Cardiac fibroblast (primary cell): ENCODE data around the gene SSRP1.

Experiments used
- DNase-seq, 2 donors: peaks; one replicate each; pipeline versions ENCODE4 v3.0.0 to v3.0.0-alpha.2; 2010; ENCODE audit warnings: low read depth in 2 of 2
- H3K4me3 ChIP-seq, 2 donors: replicated peaks in 1 of 2; 1 replicate in 1 of 2; 2 replicates in 1 of 2; pipeline ENCODE4 v1.5.1; 2011; ENCODE audit warnings: low read depth in 2 of 2, low read length in 2 of 2, mild to moderate bottlenecking in 2 of 2, moderate library complexity in 1 of 2
- CTCF ChIP-seq: IDR thresholded peaks from one replicate; pipeline ENCODE4 v1.5.1; 2011; ENCODE audit warnings: low read depth, mild to moderate bottlenecking, low read length, inconsistent platforms

SSRP1 gene

GRCh38 chr11:57358991-57359390 lies 23.3 kb upstream of the SSRP1 start:
- no peak overlapping the region for H3K4me3 ChIP-seq
- TF ChIP-seq CTCF: no peak
- no peak for DNase-seq

- TF ChIP-seq CTCF: no peak
- peak; percentile 5 to 14 for DNase-seq
- no peak overlapping the region for H3K4me3 ChIP-seq
Measured at GRCh38 chr11:57358543-57358961, 22.9 kb upstream of the SSRP1 start.

- peak; percentile 10 to 23 for DNase-seq
- no peak overlapping the region for H3K4me3 ChIP-seq
- TF ChIP-seq CTCF: no peak
Measured at GRCh38 chr11:57357856-57358255, 22.2 kb upstream of the SSRP1 start.

- no peak for TF ChIP-seq CTCF
- DNase-seq: no peak
- H3K4me3 ChIP-seq: no peak overlapping the region
Measured at GRCh38 chr11:57357310-57357709, 21.6 kb upstream of the SSRP1 start.

- DNase-seq: no peak
- no peak for TF ChIP-seq CTCF
- no peak overlapping the region for H3K4me3 ChIP-seq
Measured at GRCh38 chr11:57356268-57356667, 20.6 kb upstream of the SSRP1 start.

GRCh38 chr11:57354699-57355098 lies 19.0 kb upstream of the SSRP1 start:
- no peak for TF ChIP-seq CTCF
- no peak for DNase-seq
- H3K4me3 ChIP-seq: no peak overlapping the region

- no peak for DNase-seq
- H3K4me3 ChIP-seq: no peak overlapping the region
- no peak for TF ChIP-seq CTCF
Measured at GRCh38 chr11:57353852-57354251, 18.2 kb upstream of the SSRP1 start.
